GM23338 (cell line): ENCODE measurements around the gene MFSD8. TPM values are rescaled to one million over a fixed set of nuclear protein-coding genes. Genes with fewer than 3 reads are reported as not detected.

Source experiments
- ATAC-seq: fragments of 200-7000 bp; cut with Tn5 transposase; 3 replicates; pipeline ENCODE4 v1.9.1; 2020
- DNase-seq: peaks from one replicate; pipeline ENCODE4 v3.0.0-alpha.2; 2015; ENCODE audit warnings: low spot score
- H2AFZ ChIP-seq: fragments of 200-600 bp; sonication (generic); 2 replicates; pipeline ENCODE4 v1.8.0; 2016; ENCODE audit warnings: antibody characterized with exemption, mild to moderate bottlenecking, moderate library complexity
- H3F3A ChIP-seq: fragments of 200-600 bp; sonication (generic); replicated peaks from 2 replicates; pipeline ENCODE4 v1.8.0; 2017; ENCODE audit warnings: antibody characterized with exemption, mixed run types, low read depth
- H3K27ac ChIP-seq: fragments of 200-600 bp; sonication (generic); 2 replicates; pipeline ENCODE4 v1.6.1; 2016; ENCODE audit warnings: low read depth
- H3K27me3 ChIP-seq: fragments of 200-600 bp; sonication (generic); 2 replicates; pipeline ENCODE4 v1.8.0; 2016; ENCODE audit warnings: mild to moderate bottlenecking, mixed run types, moderate library complexity; ENCODE audit not compliant: insufficient read depth
- H3K36me3 ChIP-seq: fragments of 200-600 bp; sonication (generic); 2 replicates; pipeline ENCODE4 v1.8.0; 2016; ENCODE audit warnings: mild to moderate bottlenecking; ENCODE audit not compliant: insufficient read depth
- H3K4me1 ChIP-seq: fragments of 200-600 bp; sonication (generic); 2 replicates; pipeline ENCODE4 v1.8.0; 2016; ENCODE audit warnings: mild to moderate bottlenecking, moderate library complexity; ENCODE audit not compliant: insufficient read depth
- H3K4me2 ChIP-seq: fragments of 200-600 bp; sonication (generic); 2 replicates; pipeline ENCODE4 v1.7.1; 2017; ENCODE audit warnings: mixed run types
- H3K4me3 ChIP-seq: fragments of 200-600 bp; sonication (generic); 2 replicates; pipeline ENCODE4 v1.6.1; 2016; ENCODE audit warnings: mixed run types
- H3K79me2 ChIP-seq: fragments of 200-600 bp; sonication (generic); replicated peaks from 2 replicates; pipeline ENCODE4 v1.8.0; 2017; ENCODE audit warnings: mild to moderate bottlenecking; ENCODE audit not compliant: insufficient read depth
- H3K9me2 ChIP-seq: fragments of 200-600 bp; sonication (generic); 2 replicates; pipeline ENCODE4 v1.8.0; 2017; ENCODE audit not compliant: insufficient read depth
- H4K20me1 ChIP-seq: fragments of 200-600 bp; sonication (generic); replicated peaks from 2 replicates; pipeline ENCODE4 v1.8.0; 2017; ENCODE audit warnings: mild to moderate bottlenecking; ENCODE audit not compliant: insufficient read depth
- H3K27ac Mint-ChIP-seq: 2 replicates; pipeline ENCODE4 v1.8.0; 2020; ENCODE audit warnings: inconsistent platforms, mild to moderate bottlenecking, moderate library complexity, mixed read lengths
- H3K27me3 Mint-ChIP-seq: 3 replicates; pipeline ENCODE4 v1.8.0; 2022; ENCODE audit warnings: low read depth, mild to moderate bottlenecking, moderate library complexity, mixed read lengths, inconsistent platforms; ENCODE audit not compliant: insufficient read depth, poor library complexity
- H3K36me3 Mint-ChIP-seq: 3 replicates; pipeline ENCODE4 v1.8.0; 2021; ENCODE audit warnings: low read depth, mild to moderate bottlenecking, inconsistent platforms, moderate library complexity, mixed read lengths
- H3K4me1 Mint-ChIP-seq: 3 replicates; pipeline ENCODE4 v1.8.0; 2020; ENCODE audit warnings: mild to moderate bottlenecking, inconsistent platforms, mixed read lengths
- H3K4me3 Mint-ChIP-seq: 3 replicates; pipeline ENCODE4 v1.8.0; 2021; ENCODE audit warnings: moderate library complexity, mild to moderate bottlenecking, inconsistent platforms, mixed read lengths
- H3K9me3 Mint-ChIP-seq: 3 replicates; pipeline ENCODE4 v1.8.0; 2020; ENCODE audit warnings: moderate library complexity, mild to moderate bottlenecking, inconsistent platforms, mixed read lengths
- CREB1 ChIP-seq: fragments of 250-450 bp; sonication (Bioruptor Pico); IDR thresholded peaks from 2 replicates; pipeline ENCODE4 v1.5.0; 2020; ENCODE audit warnings: low read depth, mild to moderate bottlenecking, moderate library complexity
- ETS1 ChIP-seq: IDR thresholded peaks from 2 replicates; pipeline ENCODE4 v1.6.1; 2016; ENCODE audit warnings: antibody characterized with exemption
- EZH2 ChIP-seq: fragments of 200-600 bp; sonication (generic); IDR thresholded peaks from one replicate; pipeline ENCODE4 v1.8.0; 2017; ENCODE audit warnings: antibody characterized with exemption, mild to moderate bottlenecking, low read depth; ENCODE audit not compliant: unreplicated experiment
- EZH2phosphoT487 ChIP-seq: fragments of 200-600 bp; sonication (generic); IDR thresholded peaks from one replicate; pipeline ENCODE4 v1.8.1; 2018; ENCODE audit warnings: antibody characterized with exemption; ENCODE audit not compliant: unreplicated experiment
- JUNB ChIP-seq: IDR thresholded peaks from one replicate; pipeline ENCODE4 v1.6.1; 2016; ENCODE audit warnings: antibody characterized with exemption; ENCODE audit not compliant: unreplicated experiment
- NANOG ChIP-seq: IDR thresholded peaks from 2 replicates; pipeline ENCODE4 v1.6.1; 2016; ENCODE audit warnings: antibody characterized with exemption, borderline replicate concordance
- POLR2AphosphoS5 ChIP-seq: IDR thresholded peaks from 2 replicates; pipeline ENCODE4 v1.6.1; 2016; ENCODE audit warnings: antibody characterized with exemption, low read depth
- REST ChIP-seq: IDR thresholded peaks from one replicate; pipeline ENCODE4 v1.6.1; 2018; ENCODE audit warnings: antibody characterized with exemption; ENCODE audit not compliant: unreplicated experiment
- STAT1 ChIP-seq: IDR thresholded peaks from one replicate; pipeline ENCODE4 v1.6.1; 2016; ENCODE audit warnings: antibody characterized with exemption; ENCODE audit not compliant: unreplicated experiment
- ZNF114 ChIP-seq: fragments of 250-450 bp; sonication (Bioruptor Pico); IDR thresholded peaks from 2 replicates; pipeline ENCODE4 v1.5.0; 2020; ENCODE audit warnings: mild to moderate bottlenecking, moderate library complexity
- ZNF331 ChIP-seq: fragments of 250-450 bp; sonication (Bioruptor Pico); IDR thresholded peaks from 2 replicates; pipeline ENCODE4 v1.5.0; 2020; ENCODE audit warnings: low read depth, mild to moderate bottlenecking, moderate library complexity
- polyA plus RNA-seq: library from polyadenylated mRNA; unstranded; fragments of >200 nt; fragmentation: Nextera tagmentation; extraction: Ambion mirVana; gene quantifications from 2 replicates; pipeline ENCODE4 v1.2.1, GENCODE V29; 2016
- total RNA-seq: library from RNA; depleted of rRNA; stranded (reverse); fragments of >200 nt; shearing (Covaris generic); gene quantifications from 2 replicates; pipeline ENCODE4 v1.2.3, GENCODE V29; 2014
- TF ChIP-seq, protein P1 (sequence below): fragments of 250-450 bp; sonication (Bioruptor Pico); IDR thresholded peaks from 2 replicates; pipeline ENCODE4 v1.5.0; 2020; ENCODE audit warnings: mild to moderate bottlenecking, moderate library complexity
- TF ChIP-seq, protein P2 (sequence below), 2 experiments: fragments of 200-600 bp in 1 of 2; sonication (generic) in 1 of 2; conservative IDR thresholded peaks; 2 replicates each; pipeline versions ENCODE4 v1.5.1 to v1.6.1; 2016 to 2017; ENCODE audit warnings: antibody characterized with exemption in 2 of 2, low read depth in 2 of 2, mild to moderate bottlenecking in 2 of 2, moderate library complexity in 1 of 2

The MFSD8 gene
- total and polyA plus RNA-seq, 2 experiments from 2014 or later = 23.6 to 24.0 TPM

DNA sequence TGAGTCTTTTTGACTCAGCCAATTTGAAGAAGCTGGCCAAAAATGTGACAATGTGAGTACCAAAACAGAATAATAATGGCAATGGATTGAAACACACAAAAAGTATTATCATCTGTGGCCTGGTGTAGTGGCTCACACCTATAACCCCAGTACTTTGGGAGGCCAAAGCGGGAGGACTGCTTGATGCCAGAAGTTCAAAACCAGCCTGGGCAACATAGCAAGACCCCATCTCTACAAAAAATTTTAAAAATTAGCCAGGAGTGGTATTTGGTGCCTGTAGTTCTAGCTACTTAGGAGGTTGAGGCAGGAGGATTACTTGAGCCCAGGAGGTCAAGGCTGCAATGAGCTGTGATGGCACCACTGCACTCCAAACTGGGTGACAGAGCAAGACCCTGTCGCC, 42.7 kb downstream of the MFSD8 start:
- Histone ChIP-seq H3K4me2 (no peak overlapping the region), H3K36me3 (0 out of 2 replicates have a peak, but pooled peaks cover 17% of the 10 kb centered on the region), H3K4me3 (no peak overlapping the region), H3K4me1 (no peaks in the 10 kb centered on the region), H3K79me2 (no peaks in the 10 kb centered on the region), H3K27ac (no peak overlapping the region), H3F3A (no peaks in the 10 kb centered on the region), H3K27me3 (no peaks in the 10 kb centered on the region), H3K9me2 (no peaks in the 10 kb centered on the region), H4K20me1 (no peaks in the 10 kb centered on the region), H2AFZ (no peak overlapping the region)
- Mint-ChIP-seq H3K4me1 (no peaks in the 10 kb centered on the region), H3K27ac (no peak overlapping the region), H3K36me3 (peaks cover 9% of the 10 kb centered on the region), H3K4me3 (no peak overlapping the region), H3K9me3 (no peaks in the 10 kb centered on the region), H3K27me3 (no peaks in the 10 kb centered on the region)
- no peak for ATAC-seq
- TF ChIP-seq, protein P1, sequence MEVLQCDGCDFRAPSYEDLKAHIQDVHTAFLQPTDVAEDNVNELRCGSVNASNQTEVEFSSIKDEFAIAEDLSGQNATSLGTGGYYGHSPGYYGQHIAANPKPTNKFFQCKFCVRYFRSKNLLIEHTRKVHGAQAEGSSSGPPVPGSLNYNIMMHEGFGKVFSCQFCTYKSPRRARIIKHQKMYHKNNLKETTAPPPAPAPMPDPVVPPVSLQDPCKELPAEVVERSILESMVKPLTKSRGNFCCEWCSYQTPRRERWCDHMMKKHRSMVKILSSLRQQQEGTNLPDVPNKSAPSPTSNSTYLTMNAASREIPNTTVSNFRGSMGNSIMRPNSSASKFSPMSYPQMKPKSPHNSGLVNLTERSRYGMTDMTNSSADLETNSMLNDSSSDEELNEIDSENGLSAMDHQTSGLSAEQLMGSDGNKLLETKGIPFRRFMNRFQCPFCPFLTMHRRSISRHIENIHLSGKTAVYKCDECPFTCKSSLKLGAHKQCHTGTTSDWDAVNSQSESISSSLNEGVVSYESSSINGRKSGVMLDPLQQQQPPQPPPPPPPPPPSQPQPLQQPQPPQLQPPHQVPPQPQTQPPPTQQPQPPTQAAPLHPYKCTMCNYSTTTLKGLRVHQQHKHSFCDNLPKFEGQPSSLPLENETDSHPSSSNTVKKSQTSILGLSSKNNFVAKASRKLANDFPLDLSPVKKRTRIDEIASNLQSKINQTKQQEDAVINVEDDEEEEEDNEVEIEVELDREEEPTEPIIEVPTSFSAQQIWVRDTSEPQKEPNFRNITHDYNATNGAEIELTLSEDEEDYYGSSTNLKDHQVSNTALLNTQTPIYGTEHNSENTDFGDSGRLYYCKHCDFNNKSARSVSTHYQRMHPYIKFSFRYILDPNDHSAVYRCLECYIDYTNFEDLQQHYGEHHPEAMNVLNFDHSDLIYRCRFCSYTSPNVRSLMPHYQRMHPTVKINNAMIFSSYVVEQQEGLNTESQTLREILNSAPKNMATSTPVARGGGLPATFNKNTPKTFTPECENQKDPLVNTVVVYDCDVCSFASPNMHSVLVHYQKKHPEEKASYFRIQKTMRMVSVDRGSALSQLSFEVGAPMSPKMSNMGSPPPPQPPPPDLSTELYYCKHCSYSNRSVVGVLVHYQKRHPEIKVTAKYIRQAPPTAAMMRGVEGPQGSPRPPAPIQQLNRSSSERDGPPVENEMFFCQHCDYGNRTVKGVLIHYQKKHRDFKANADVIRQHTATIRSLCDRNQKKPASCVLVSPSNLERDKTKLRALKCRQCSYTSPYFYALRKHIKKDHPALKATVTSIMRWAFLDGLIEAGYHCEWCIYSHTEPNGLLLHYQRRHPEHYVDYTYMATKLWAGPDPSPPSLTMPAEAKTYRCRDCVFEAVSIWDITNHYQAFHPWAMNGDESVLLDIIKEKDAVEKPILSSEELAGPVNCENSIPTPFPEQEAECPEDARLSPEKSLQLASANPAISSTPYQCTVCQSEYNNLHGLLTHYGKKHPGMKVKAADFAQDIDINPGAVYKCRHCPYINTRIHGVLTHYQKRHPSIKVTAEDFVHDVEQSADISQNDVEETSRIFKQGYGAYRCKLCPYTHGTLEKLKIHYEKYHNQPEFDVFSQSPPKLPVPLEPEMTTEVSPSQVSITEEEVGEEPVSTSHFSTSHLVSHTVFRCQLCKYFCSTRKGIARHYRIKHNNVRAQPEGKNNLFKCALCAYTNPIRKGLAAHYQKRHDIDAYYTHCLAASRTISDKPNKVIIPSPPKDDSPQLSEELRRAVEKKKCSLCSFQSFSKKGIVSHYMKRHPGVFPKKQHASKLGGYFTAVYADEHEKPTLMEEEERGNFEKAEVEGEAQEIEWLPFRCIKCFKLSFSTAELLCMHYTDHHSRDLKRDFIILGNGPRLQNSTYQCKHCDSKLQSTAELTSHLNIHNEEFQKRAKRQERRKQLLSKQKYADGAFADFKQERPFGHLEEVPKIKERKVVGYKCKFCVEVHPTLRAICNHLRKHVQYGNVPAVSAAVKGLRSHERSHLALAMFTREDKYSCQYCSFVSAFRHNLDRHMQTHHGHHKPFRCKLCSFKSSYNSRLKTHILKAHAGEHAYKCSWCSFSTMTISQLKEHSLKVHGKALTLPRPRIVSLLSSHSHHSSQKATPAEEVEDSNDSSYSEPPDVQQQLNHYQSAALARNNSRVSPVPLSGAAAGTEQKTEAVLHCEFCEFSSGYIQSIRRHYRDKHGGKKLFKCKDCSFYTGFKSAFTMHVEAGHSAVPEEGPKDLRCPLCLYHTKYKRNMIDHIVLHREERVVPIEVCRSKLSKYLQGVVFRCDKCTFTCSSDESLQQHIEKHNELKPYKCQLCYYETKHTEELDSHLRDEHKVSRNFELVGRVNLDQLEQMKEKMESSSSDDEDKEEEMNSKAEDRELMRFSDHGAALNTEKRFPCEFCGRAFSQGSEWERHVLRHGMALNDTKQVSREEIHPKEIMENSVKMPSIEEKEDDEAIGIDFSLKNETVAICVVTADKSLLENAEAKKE (CRISPR knock-in tag) = no peak
- TF ChIP-seq NANOG = no peak
- no peak for TF ChIP-seq JUNB
- no peak for TF ChIP-seq ZNF114
- no peak for TF ChIP-seq CREB1 (CRISPR knock-in tag)
- no peak for TF ChIP-seq EZH2phosphoT487
- TF ChIP-seq ZNF331 = no peak
- no peak for TF ChIP-seq STAT1
- no peak for TF ChIP-seq EZH2
- no peak for TF ChIP-seq ETS1
- no peak for TF ChIP-seq POLR2AphosphoS5
- TF ChIP-seq, protein P2, sequence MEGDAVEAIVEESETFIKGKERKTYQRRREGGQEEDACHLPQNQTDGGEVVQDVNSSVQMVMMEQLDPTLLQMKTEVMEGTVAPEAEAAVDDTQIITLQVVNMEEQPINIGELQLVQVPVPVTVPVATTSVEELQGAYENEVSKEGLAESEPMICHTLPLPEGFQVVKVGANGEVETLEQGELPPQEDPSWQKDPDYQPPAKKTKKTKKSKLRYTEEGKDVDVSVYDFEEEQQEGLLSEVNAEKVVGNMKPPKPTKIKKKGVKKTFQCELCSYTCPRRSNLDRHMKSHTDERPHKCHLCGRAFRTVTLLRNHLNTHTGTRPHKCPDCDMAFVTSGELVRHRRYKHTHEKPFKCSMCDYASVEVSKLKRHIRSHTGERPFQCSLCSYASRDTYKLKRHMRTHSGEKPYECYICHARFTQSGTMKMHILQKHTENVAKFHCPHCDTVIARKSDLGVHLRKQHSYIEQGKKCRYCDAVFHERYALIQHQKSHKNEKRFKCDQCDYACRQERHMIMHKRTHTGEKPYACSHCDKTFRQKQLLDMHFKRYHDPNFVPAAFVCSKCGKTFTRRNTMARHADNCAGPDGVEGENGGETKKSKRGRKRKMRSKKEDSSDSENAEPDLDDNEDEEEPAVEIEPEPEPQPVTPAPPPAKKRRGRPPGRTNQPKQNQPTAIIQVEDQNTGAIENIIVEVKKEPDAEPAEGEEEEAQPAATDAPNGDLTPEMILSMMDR (conservative IDR thresholded peaks at IDR 0.05; ENCODE audit: low read depth in 2 of 2) = no peak
- TF ChIP-seq REST = no peak
- no peak for DNase-seq
